GM23338 (cell line): ENCODE results near the gene JAKMIP1. TPM values are rescaled to one million over a fixed set of nuclear protein-coding genes. Genes with fewer than 3 reads are reported as not detected.

ENCODE experiments used
- ATAC-seq: fragments of 200-7000 bp; cut with Tn5 transposase; 3 replicates; pipeline ENCODE4 v1.9.1; 2020
- DNase-seq: peaks from one replicate; pipeline ENCODE4 v3.0.0-alpha.2; 2015; ENCODE audit warnings: low spot score
- H2AFZ ChIP-seq: fragments of 200-600 bp; sonication (generic); 2 replicates; pipeline ENCODE4 v1.8.0; 2016; ENCODE audit warnings: antibody characterized with exemption, mild to moderate bottlenecking, moderate library complexity
- H3F3A ChIP-seq: fragments of 200-600 bp; sonication (generic); replicated peaks from 2 replicates; pipeline ENCODE4 v1.8.0; 2017; ENCODE audit warnings: antibody characterized with exemption, mixed run types, low read depth
- H3K27ac ChIP-seq: fragments of 200-600 bp; sonication (generic); 2 replicates; pipeline ENCODE4 v1.6.1; 2016; ENCODE audit warnings: low read depth
- H3K27me3 ChIP-seq: fragments of 200-600 bp; sonication (generic); 2 replicates; pipeline ENCODE4 v1.8.0; 2016; ENCODE audit warnings: mild to moderate bottlenecking, mixed run types, moderate library complexity; ENCODE audit not compliant: insufficient read depth
- H3K36me3 ChIP-seq: fragments of 200-600 bp; sonication (generic); 2 replicates; pipeline ENCODE4 v1.8.0; 2016; ENCODE audit warnings: mild to moderate bottlenecking; ENCODE audit not compliant: insufficient read depth
- H3K4me1 ChIP-seq: fragments of 200-600 bp; sonication (generic); 2 replicates; pipeline ENCODE4 v1.8.0; 2016; ENCODE audit warnings: mild to moderate bottlenecking, moderate library complexity; ENCODE audit not compliant: insufficient read depth
- H3K4me2 ChIP-seq: fragments of 200-600 bp; sonication (generic); 2 replicates; pipeline ENCODE4 v1.7.1; 2017; ENCODE audit warnings: mixed run types
- H3K4me3 ChIP-seq: fragments of 200-600 bp; sonication (generic); 2 replicates; pipeline ENCODE4 v1.6.1; 2016; ENCODE audit warnings: mixed run types
- H3K79me2 ChIP-seq: fragments of 200-600 bp; sonication (generic); replicated peaks from 2 replicates; pipeline ENCODE4 v1.8.0; 2017; ENCODE audit warnings: mild to moderate bottlenecking; ENCODE audit not compliant: insufficient read depth
- H3K9me2 ChIP-seq: fragments of 200-600 bp; sonication (generic); 2 replicates; pipeline ENCODE4 v1.8.0; 2017; ENCODE audit not compliant: insufficient read depth
- H4K20me1 ChIP-seq: fragments of 200-600 bp; sonication (generic); replicated peaks from 2 replicates; pipeline ENCODE4 v1.8.0; 2017; ENCODE audit warnings: mild to moderate bottlenecking; ENCODE audit not compliant: insufficient read depth
- H3K27ac Mint-ChIP-seq: 2 replicates; pipeline ENCODE4 v1.8.0; 2020; ENCODE audit warnings: inconsistent platforms, mild to moderate bottlenecking, moderate library complexity, mixed read lengths
- H3K27me3 Mint-ChIP-seq: 3 replicates; pipeline ENCODE4 v1.8.0; 2022; ENCODE audit warnings: low read depth, mild to moderate bottlenecking, moderate library complexity, mixed read lengths, inconsistent platforms; ENCODE audit not compliant: insufficient read depth, poor library complexity
- H3K36me3 Mint-ChIP-seq: 3 replicates; pipeline ENCODE4 v1.8.0; 2021; ENCODE audit warnings: low read depth, mild to moderate bottlenecking, inconsistent platforms, moderate library complexity, mixed read lengths
- H3K4me1 Mint-ChIP-seq: 3 replicates; pipeline ENCODE4 v1.8.0; 2020; ENCODE audit warnings: mild to moderate bottlenecking, inconsistent platforms, mixed read lengths
- H3K4me3 Mint-ChIP-seq: 3 replicates; pipeline ENCODE4 v1.8.0; 2021; ENCODE audit warnings: moderate library complexity, mild to moderate bottlenecking, inconsistent platforms, mixed read lengths
- H3K9me3 Mint-ChIP-seq: 3 replicates; pipeline ENCODE4 v1.8.0; 2020; ENCODE audit warnings: moderate library complexity, mild to moderate bottlenecking, inconsistent platforms, mixed read lengths
- CREB1 ChIP-seq: fragments of 250-450 bp; sonication (Bioruptor Pico); IDR thresholded peaks from 2 replicates; pipeline ENCODE4 v1.5.0; 2020; ENCODE audit warnings: low read depth, mild to moderate bottlenecking, moderate library complexity
- EZH2 ChIP-seq: fragments of 200-600 bp; sonication (generic); IDR thresholded peaks from one replicate; pipeline ENCODE4 v1.8.0; 2017; ENCODE audit warnings: antibody characterized with exemption, mild to moderate bottlenecking, low read depth; ENCODE audit not compliant: unreplicated experiment
- EZH2phosphoT487 ChIP-seq: fragments of 200-600 bp; sonication (generic); IDR thresholded peaks from one replicate; pipeline ENCODE4 v1.8.1; 2018; ENCODE audit warnings: antibody characterized with exemption; ENCODE audit not compliant: unreplicated experiment
- JUNB ChIP-seq: IDR thresholded peaks from one replicate; pipeline ENCODE4 v1.6.1; 2016; ENCODE audit warnings: antibody characterized with exemption; ENCODE audit not compliant: unreplicated experiment
- NANOG ChIP-seq: IDR thresholded peaks from 2 replicates; pipeline ENCODE4 v1.6.1; 2016; ENCODE audit warnings: antibody characterized with exemption, borderline replicate concordance
- POLR2AphosphoS5 ChIP-seq: IDR thresholded peaks from 2 replicates; pipeline ENCODE4 v1.6.1; 2016; ENCODE audit warnings: antibody characterized with exemption, low read depth
- STAT1 ChIP-seq: IDR thresholded peaks from one replicate; pipeline ENCODE4 v1.6.1; 2016; ENCODE audit warnings: antibody characterized with exemption; ENCODE audit not compliant: unreplicated experiment
- ZNF114 ChIP-seq: fragments of 250-450 bp; sonication (Bioruptor Pico); IDR thresholded peaks from 2 replicates; pipeline ENCODE4 v1.5.0; 2020; ENCODE audit warnings: mild to moderate bottlenecking, moderate library complexity
- ZNF331 ChIP-seq: fragments of 250-450 bp; sonication (Bioruptor Pico); IDR thresholded peaks from 2 replicates; pipeline ENCODE4 v1.5.0; 2020; ENCODE audit warnings: low read depth, mild to moderate bottlenecking, moderate library complexity
- polyA plus RNA-seq: library from polyadenylated mRNA; unstranded; fragments of >200 nt; fragmentation: Nextera tagmentation; extraction: Ambion mirVana; gene quantifications from 2 replicates; pipeline ENCODE4 v1.2.1, GENCODE V29; 2016
- total RNA-seq: library from RNA; depleted of rRNA; stranded (reverse); fragments of >200 nt; shearing (Covaris generic); gene quantifications from 2 replicates; pipeline ENCODE4 v1.2.3, GENCODE V29; 2014
- TF ChIP-seq, protein P1 (sequence below), 2 experiments: fragments of 200-600 bp in 1 of 2; sonication (generic) in 1 of 2; conservative IDR thresholded peaks; 2 replicates each; pipeline versions ENCODE4 v1.5.1 to v1.6.1; 2016 to 2017; ENCODE audit warnings: antibody characterized with exemption in 2 of 2, low read depth in 2 of 2, mild to moderate bottlenecking in 2 of 2, moderate library complexity in 1 of 2
- TF ChIP-seq, protein P2 (sequence below): IDR thresholded peaks from one replicate; pipeline ENCODE4 v1.6.1; 2018; ENCODE audit warnings: antibody characterized with exemption; ENCODE audit not compliant: unreplicated experiment
- TF ChIP-seq, protein P3 (sequence below): IDR thresholded peaks from 2 replicates; pipeline ENCODE4 v1.6.1; 2016; ENCODE audit warnings: antibody characterized with exemption
- TF ChIP-seq, protein P4 (sequence below): fragments of 250-450 bp; sonication (Bioruptor Pico); IDR thresholded peaks from 2 replicates; pipeline ENCODE4 v1.5.0; 2020; ENCODE audit warnings: mild to moderate bottlenecking, moderate library complexity

Gene JAKMIP1
- total and polyA plus RNA-seq, 2 experiments from 2014 or later = 4.6 to 5.1 TPM

DNA sequence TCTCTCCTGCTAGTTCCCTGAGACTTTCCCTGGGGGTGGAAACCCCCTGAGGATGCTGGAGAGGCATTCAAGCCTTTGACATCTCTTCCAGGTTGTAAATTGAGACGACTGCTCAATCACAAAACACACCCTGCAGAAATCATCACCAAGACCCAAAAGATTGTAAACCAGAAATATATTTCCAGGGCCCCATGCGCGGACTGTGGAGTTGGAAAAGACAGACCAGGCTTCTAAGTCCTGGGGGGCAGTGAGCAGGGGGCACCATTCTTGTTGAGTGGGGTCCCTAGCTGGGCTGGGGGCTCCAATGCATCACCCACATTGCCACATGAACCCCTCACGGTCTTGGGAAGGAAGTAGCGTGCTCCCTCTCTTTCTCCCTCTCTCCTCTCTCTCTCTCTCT, 94.2 kb downstream of the JAKMIP1 start:
- Histone ChIP-seq H3K9me2 (no peaks in the 10 kb centered on the region), H3K36me3 (no peaks in the 10 kb centered on the region), H3K79me2 (no peaks in the 10 kb centered on the region), H3F3A (no peaks in the 10 kb centered on the region), H4K20me1 (no peaks in the 10 kb centered on the region), H3K4me1 (peaks cover 17% of the 10 kb centered on the region; the same call in 1 of the 2 replicates), H2AFZ (no peak overlapping the region), H3K27ac (no peak overlapping the region), H3K27me3 (no peaks in the 10 kb centered on the region), H3K4me2 (no peak overlapping the region), H3K4me3 (no peak overlapping the region)
- ATAC-seq (no peak), DNase-seq (no peak)
- H3K4me1 Mint-ChIP-seq = peaks cover 26% of the 10 kb centered on the region
- TF ChIP-seq EZH2phosphoT487 (no peak), NANOG (no peak), ZNF114 (CRISPR knock-in tag) (no peak), POLR2AphosphoS5 (no peak), JUNB (no peak), CREB1 (CRISPR knock-in tag) (no peak), STAT1 (no peak), EZH2 (no peak), ZNF331 (CRISPR knock-in tag) (no peak)
- TF ChIP-seq, protein P1, sequence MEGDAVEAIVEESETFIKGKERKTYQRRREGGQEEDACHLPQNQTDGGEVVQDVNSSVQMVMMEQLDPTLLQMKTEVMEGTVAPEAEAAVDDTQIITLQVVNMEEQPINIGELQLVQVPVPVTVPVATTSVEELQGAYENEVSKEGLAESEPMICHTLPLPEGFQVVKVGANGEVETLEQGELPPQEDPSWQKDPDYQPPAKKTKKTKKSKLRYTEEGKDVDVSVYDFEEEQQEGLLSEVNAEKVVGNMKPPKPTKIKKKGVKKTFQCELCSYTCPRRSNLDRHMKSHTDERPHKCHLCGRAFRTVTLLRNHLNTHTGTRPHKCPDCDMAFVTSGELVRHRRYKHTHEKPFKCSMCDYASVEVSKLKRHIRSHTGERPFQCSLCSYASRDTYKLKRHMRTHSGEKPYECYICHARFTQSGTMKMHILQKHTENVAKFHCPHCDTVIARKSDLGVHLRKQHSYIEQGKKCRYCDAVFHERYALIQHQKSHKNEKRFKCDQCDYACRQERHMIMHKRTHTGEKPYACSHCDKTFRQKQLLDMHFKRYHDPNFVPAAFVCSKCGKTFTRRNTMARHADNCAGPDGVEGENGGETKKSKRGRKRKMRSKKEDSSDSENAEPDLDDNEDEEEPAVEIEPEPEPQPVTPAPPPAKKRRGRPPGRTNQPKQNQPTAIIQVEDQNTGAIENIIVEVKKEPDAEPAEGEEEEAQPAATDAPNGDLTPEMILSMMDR (conservative IDR thresholded peaks at IDR 0.05; ENCODE audit: low read depth in 2 of 2) = no peak
- TF ChIP-seq, protein P2, sequence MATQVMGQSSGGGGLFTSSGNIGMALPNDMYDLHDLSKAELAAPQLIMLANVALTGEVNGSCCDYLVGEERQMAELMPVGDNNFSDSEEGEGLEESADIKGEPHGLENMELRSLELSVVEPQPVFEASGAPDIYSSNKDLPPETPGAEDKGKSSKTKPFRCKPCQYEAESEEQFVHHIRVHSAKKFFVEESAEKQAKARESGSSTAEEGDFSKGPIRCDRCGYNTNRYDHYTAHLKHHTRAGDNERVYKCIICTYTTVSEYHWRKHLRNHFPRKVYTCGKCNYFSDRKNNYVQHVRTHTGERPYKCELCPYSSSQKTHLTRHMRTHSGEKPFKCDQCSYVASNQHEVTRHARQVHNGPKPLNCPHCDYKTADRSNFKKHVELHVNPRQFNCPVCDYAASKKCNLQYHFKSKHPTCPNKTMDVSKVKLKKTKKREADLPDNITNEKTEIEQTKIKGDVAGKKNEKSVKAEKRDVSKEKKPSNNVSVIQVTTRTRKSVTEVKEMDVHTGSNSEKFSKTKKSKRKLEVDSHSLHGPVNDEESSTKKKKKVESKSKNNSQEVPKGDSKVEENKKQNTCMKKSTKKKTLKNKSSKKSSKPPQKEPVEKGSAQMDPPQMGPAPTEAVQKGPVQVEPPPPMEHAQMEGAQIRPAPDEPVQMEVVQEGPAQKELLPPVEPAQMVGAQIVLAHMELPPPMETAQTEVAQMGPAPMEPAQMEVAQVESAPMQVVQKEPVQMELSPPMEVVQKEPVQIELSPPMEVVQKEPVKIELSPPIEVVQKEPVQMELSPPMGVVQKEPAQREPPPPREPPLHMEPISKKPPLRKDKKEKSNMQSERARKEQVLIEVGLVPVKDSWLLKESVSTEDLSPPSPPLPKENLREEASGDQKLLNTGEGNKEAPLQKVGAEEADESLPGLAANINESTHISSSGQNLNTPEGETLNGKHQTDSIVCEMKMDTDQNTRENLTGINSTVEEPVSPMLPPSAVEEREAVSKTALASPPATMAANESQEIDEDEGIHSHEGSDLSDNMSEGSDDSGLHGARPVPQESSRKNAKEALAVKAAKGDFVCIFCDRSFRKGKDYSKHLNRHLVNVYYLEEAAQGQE = no peak
- TF ChIP-seq, protein P3, sequence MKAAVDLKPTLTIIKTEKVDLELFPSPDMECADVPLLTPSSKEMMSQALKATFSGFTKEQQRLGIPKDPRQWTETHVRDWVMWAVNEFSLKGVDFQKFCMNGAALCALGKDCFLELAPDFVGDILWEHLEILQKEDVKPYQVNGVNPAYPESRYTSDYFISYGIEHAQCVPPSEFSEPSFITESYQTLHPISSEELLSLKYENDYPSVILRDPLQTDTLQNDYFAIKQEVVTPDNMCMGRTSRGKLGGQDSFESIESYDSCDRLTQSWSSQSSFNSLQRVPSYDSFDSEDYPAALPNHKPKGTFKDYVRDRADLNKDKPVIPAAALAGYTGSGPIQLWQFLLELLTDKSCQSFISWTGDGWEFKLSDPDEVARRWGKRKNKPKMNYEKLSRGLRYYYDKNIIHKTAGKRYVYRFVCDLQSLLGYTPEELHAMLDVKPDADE = no peak
- TF ChIP-seq, protein P4, sequence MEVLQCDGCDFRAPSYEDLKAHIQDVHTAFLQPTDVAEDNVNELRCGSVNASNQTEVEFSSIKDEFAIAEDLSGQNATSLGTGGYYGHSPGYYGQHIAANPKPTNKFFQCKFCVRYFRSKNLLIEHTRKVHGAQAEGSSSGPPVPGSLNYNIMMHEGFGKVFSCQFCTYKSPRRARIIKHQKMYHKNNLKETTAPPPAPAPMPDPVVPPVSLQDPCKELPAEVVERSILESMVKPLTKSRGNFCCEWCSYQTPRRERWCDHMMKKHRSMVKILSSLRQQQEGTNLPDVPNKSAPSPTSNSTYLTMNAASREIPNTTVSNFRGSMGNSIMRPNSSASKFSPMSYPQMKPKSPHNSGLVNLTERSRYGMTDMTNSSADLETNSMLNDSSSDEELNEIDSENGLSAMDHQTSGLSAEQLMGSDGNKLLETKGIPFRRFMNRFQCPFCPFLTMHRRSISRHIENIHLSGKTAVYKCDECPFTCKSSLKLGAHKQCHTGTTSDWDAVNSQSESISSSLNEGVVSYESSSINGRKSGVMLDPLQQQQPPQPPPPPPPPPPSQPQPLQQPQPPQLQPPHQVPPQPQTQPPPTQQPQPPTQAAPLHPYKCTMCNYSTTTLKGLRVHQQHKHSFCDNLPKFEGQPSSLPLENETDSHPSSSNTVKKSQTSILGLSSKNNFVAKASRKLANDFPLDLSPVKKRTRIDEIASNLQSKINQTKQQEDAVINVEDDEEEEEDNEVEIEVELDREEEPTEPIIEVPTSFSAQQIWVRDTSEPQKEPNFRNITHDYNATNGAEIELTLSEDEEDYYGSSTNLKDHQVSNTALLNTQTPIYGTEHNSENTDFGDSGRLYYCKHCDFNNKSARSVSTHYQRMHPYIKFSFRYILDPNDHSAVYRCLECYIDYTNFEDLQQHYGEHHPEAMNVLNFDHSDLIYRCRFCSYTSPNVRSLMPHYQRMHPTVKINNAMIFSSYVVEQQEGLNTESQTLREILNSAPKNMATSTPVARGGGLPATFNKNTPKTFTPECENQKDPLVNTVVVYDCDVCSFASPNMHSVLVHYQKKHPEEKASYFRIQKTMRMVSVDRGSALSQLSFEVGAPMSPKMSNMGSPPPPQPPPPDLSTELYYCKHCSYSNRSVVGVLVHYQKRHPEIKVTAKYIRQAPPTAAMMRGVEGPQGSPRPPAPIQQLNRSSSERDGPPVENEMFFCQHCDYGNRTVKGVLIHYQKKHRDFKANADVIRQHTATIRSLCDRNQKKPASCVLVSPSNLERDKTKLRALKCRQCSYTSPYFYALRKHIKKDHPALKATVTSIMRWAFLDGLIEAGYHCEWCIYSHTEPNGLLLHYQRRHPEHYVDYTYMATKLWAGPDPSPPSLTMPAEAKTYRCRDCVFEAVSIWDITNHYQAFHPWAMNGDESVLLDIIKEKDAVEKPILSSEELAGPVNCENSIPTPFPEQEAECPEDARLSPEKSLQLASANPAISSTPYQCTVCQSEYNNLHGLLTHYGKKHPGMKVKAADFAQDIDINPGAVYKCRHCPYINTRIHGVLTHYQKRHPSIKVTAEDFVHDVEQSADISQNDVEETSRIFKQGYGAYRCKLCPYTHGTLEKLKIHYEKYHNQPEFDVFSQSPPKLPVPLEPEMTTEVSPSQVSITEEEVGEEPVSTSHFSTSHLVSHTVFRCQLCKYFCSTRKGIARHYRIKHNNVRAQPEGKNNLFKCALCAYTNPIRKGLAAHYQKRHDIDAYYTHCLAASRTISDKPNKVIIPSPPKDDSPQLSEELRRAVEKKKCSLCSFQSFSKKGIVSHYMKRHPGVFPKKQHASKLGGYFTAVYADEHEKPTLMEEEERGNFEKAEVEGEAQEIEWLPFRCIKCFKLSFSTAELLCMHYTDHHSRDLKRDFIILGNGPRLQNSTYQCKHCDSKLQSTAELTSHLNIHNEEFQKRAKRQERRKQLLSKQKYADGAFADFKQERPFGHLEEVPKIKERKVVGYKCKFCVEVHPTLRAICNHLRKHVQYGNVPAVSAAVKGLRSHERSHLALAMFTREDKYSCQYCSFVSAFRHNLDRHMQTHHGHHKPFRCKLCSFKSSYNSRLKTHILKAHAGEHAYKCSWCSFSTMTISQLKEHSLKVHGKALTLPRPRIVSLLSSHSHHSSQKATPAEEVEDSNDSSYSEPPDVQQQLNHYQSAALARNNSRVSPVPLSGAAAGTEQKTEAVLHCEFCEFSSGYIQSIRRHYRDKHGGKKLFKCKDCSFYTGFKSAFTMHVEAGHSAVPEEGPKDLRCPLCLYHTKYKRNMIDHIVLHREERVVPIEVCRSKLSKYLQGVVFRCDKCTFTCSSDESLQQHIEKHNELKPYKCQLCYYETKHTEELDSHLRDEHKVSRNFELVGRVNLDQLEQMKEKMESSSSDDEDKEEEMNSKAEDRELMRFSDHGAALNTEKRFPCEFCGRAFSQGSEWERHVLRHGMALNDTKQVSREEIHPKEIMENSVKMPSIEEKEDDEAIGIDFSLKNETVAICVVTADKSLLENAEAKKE = no peak
- H3K4me3 Mint-ChIP-seq = no peak overlapping the region
- H3K9me3 Mint-ChIP-seq = peaks cover 3% of the 10 kb centered on the region; the same call in 2 of the 3 replicates
- H3K36me3 Mint-ChIP-seq = peaks cover 12% of the 10 kb centered on the region
- H3K27me3 Mint-ChIP-seq = peaks cover 12% of the 10 kb centered on the region
- 0 out of 2 replicates have a peak overlapping the region, but pooled peaks have one; percentile 71 for H3K27ac Mint-ChIP-seq
